K562 (cell line): ENCODE measurements around the gene QPRT. TPM values are rescaled to one million over a fixed set of nuclear protein-coding genes. Genes with fewer than 3 reads are reported as not detected.

Source experiments
- ARNT ChIP-seq, 2 experiments: fragments of 450-650 bp; IDR thresholded peaks; 2 replicates each; pipeline ENCODE4 v1.6.1; 2016; ENCODE audit warnings: mild to moderate bottlenecking in 1 of 2
- BDP1 ChIP-seq: IDR thresholded peaks from 3 replicates; pipeline ENCODE4 v1.6.1; 2011; ENCODE audit not compliant: insufficient read length, insufficient read depth
- CAMTA2 ChIP-seq: fragments of 250-450 bp; sonication (Bioruptor Pico); conservative IDR thresholded peaks from 2 replicates; pipeline ENCODE4 v1.5.1; 2022
- EP400 ChIP-seq: fragments of 450-650 bp; IDR thresholded peaks from 2 replicates; pipeline ENCODE4 v1.6.1; 2017; ENCODE audit warnings: antibody characterized with exemption, mild to moderate bottlenecking, moderate library complexity
- MYBL2 ChIP-seq, 2 experiments: fragments of 450-650 bp in 1 of 2; sonication (generic) in 1 of 2; formaldehyde crosslinking in 1 of 2; IDR thresholded peaks; 2 replicates each; pipeline versions ENCODE4 v1.6.1 to v1.8.1; 2017 to 2022; ENCODE audit warnings: borderline replicate concordance in 1 of 2, inconsistent platforms in 1 of 2, low read depth in 1 of 2, mild to moderate bottlenecking in 1 of 2, missing genetic modification reagents in 1 of 2, moderate library complexity in 1 of 2
- NR2C1 ChIP-seq, 2 experiments: fragments of 450-650 bp; IDR thresholded peaks; 2 replicates each; pipeline ENCODE4 v1.6.1; 2017; ENCODE audit warnings: mild to moderate bottlenecking in 2 of 2, antibody characterized with exemption in 1 of 2, inconsistent platforms in 1 of 2, missing compliant biosample characterization in 1 of 2, missing genetic modification characterization in 1 of 2
- NR2C2 ChIP-seq, 2 experiments: fragments of 200-800 bp in 1 of 2; sonication (Bioruptor generic) in 1 of 2; sonication (generic) in 1 of 2; formaldehyde crosslinking in 1 of 2; IDR thresholded peaks; 2 replicates each; pipeline versions ENCODE4 v1.6.1 to v1.8.0; 2016 to 2022; ENCODE audit warnings: mild to moderate bottlenecking in 1 of 2, missing compliant biosample characterization in 1 of 2, missing genetic modification characterization in 1 of 2, missing genetic modification reagents in 1 of 2
- REST ChIP-seq, 2 experiments: fragments of 450-650 bp; formaldehyde crosslinking in 1 of 2; IDR thresholded peaks; 2 replicates each; pipeline versions ENCODE4 v1.4.0 to v1.6.1; 2014 to 2020; ENCODE audit warnings: mild to moderate bottlenecking in 2 of 2, borderline replicate concordance in 1 of 2, low read depth in 1 of 2
- SIN3B ChIP-seq: fragments of 450-650 bp; IDR thresholded peaks from 2 replicates; pipeline ENCODE4 v1.6.1; 2017; ENCODE audit warnings: low read depth, mild to moderate bottlenecking, moderate library complexity
- SIRT6 ChIP-seq: IDR thresholded peaks from one replicate; pipeline ENCODE4 v1.6.1; 2012; ENCODE audit warnings: low read depth, mild to moderate bottlenecking, control low read depth, inconsistent platforms, low read length, moderate library complexity
- SIX5 ChIP-seq, 2 experiments: IDR thresholded peaks; 2 replicates each; pipeline ENCODE4 v1.6.1; 2011; ENCODE audit warnings: low read length in 2 of 2, borderline replicate concordance in 1 of 2, low read depth in 1 of 2, mild to moderate bottlenecking in 1 of 2, moderate library complexity in 1 of 2; ENCODE audit not compliant: insufficient read depth in 1 of 2
- STAT6 ChIP-seq: sonication (generic); formaldehyde crosslinking; IDR thresholded peaks from 2 replicates; pipeline ENCODE4 v1.8.1; 2023; ENCODE audit warnings: mild to moderate bottlenecking, missing genetic modification reagents
- TAL1 ChIP-seq: fragments of 450-650 bp; IDR thresholded peaks from 2 replicates; pipeline ENCODE4 v1.6.1; 2016; ENCODE audit warnings: mild to moderate bottlenecking
- ZFP30 ChIP-seq: fragments of 250-450 bp; sonication (Bioruptor Pico); IDR thresholded peaks from 2 replicates; pipeline ENCODE4 v1.8.0; 2022; ENCODE audit warnings: moderate library complexity, mild to moderate bottlenecking, inconsistent platforms, borderline replicate concordance
- ZNF717 ChIP-seq: fragments of 250-450 bp; sonication (Bioruptor Pico); IDR thresholded peaks from 2 replicates; pipeline ENCODE4 v1.5.0; 2021
- polyA plus RNA-seq, 8 experiments: library from polyadenylated mRNA; depleted of rRNA in 4 of 8; stranded (reverse) in 5 of 8; unstranded in 3 of 8; fragments of >200 nt; fragmentation: Nextera tagmentation in 2 of 8; fragmentation: Illumina TruSeq in 1 of 8; extraction: Ambion mirVana in 2 of 8; extraction: Trizol in 1 of 8; gene quantifications; 2 replicates each; pipeline versions ENCODE4 v1.2.1 to v1.2.3, GENCODE V29; 2011 to 2014; ENCODE audit warnings: inconsistent platforms in 1 of 8, missing spikeins in 1 of 8
- total RNA-seq, 7 experiments: library from RNA; depleted of rRNA in 6 of 7; stranded (reverse); fragments of >200 nt in 6 of 7; fragmentation: Illumina TruSeq in 2 of 7; extraction: Trizol in 2 of 7; gene quantifications; 2 replicates each; pipeline versions ENCODE4 v1.2.1 to v1.2.3, GENCODE V29; 2011 to 2021; ENCODE audit warnings: low replicate concordance in 1 of 7

QPRT gene
- total and polyA plus RNA-seq, 9 of the 15 experiments (the other 6 are each of a cell fraction or from before 2014, with no cell fraction given) = 7.7 to 112 (median 64.1) TPM

- TF ChIP-seq NR2C2 (CRISPR knock-in tag; IDR thresholded peaks at IDR 0.05) (no peak), NR2C2 (tag; IDR thresholded peaks at IDR 0.05) (peak; percentile 63), ZNF717 (no peak), ARNT (IDR thresholded peaks at IDR 0.05) (no peak), CAMTA2 (CRISPR knock-in tag) (no peak), EP400 (no peak), SIX5 (IDR thresholded peaks at IDR 0.05; ENCODE audit: borderline replicate concordance in 1 of 2, insufficient read depth in 1 of 2, low read depth in 1 of 2, low read length in 2 of 2) (peak; percentile 77 to 81), SIRT6 (no peak), NR2C1 (IDR thresholded peaks at IDR 0.05) (peak; percentile 56; the same call in 1 of the 2 replicates), NR2C1 (tag; IDR thresholded peaks at IDR 0.05) (peak; percentile 68), STAT6 (CRISPR knock-in tag) (no peak), ZFP30 (CRISPR knock-in tag) (no peak), BDP1 (no peak), SIN3B (peak; percentile 25; the same call in 1 of the 2 replicates), MYBL2 (IDR thresholded peaks at IDR 0.05; ENCODE audit: low read depth) (no peak), MYBL2 (CRISPR knock-in tag; IDR thresholded peaks at IDR 0.05; ENCODE audit: borderline replicate concordance) (no peak), REST (IDR thresholded peaks at IDR 0.05; ENCODE audit: borderline replicate concordance) (no peak), REST (CRISPR knock-in tag; IDR thresholded peaks at IDR 0.05; ENCODE audit: low read depth) (no peak), TAL1 (no peak)
These were observed 3.0 kb upstream of the QPRT start (continued) for GRCh38 chr16:29675811-29676643.
